ENCODE data around the gene OTOGL.

DNA sequence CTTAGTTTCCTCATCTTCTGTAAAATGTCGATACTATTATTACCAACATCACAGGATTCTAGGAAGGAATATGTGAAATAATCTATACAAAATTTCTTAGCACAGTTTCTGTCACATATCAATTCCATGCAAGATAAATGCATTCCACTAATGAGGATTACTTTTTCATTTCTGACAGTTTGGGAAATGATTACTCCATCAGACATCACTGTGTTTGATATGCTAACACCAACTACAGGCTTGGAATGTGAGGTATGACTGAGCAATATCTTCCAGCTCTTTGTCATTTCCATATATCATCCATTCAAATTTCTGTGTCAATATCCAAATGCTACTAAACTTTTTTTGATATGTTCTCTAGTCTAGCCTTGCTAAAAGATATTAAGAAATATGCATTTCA, 233.5 kb downstream of the OTOGL start:
- TF ChIP-seq POLR2A (IDR thresholded peaks at IDR 0.05) (no peak), CTCF (IDR thresholded peaks at IDR 0.05) (no peak)
